ENCODE data around the gene TUBGCP6. TPM values are rescaled to one million over a fixed set of nuclear protein-coding genes. Genes with fewer than 3 reads are reported as not detected.
"Not testable (repeated sequence)": the region's sequence is repeated elsewhere in the genome, so short reads cannot be mapped to it uniquely, and the experiment has no call there.

The TUBGCP6 gene
- total and polyA plus RNA-seq, 9 donors = 21.4 to 35.3 (median 26.2) TPM

DNA sequence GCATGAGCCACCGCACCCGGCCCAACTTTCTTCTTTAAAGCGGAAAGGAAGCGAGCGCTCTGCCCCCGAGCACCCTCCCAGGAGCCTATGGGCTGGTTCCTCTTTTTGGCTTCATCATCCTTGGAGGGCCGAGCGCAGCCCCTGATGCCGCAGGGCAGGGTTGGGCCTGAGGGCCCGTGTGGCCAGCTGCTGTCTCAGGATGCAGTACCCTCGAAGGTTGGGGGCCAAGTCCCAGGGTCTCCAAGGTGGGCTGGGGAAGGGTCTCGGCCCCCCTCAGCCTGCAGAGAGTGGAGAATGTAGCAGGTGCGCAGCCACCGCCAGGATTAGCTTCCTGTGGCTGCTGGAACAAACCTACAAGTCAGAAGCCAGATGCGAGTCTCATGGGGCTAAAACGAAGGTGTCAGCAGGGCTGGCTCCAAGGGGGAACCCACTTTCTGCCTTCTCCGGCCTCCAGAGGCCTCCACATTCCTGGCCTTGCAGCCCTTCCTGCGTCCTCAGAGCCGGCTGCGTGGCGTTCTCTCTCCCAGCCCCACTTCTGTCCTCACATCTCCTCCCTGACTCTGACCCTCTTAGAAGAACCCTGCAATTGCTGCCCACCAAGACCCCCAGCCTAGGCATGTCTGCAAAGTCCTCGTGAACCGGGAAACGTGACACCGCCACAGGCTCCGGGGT lies 71.4 kb downstream of the TUBGCP6 start:
- Histone ChIP-seq H3K27ac (ENCODE audit: low read length) (no peak overlapping the region), H3K36me3 (ENCODE audit: control insufficient read depth, insufficient read depth, low read length) (no peaks in the 10 kb centered on the region), H3K9me3 (replicated peaks; ENCODE audit: control insufficient read depth, low read depth, low read length) (no peaks in the 10 kb centered on the region), H3K27me3 (ENCODE audit: control insufficient read depth, insufficient read depth, low read length) (peaks cover 56% of the 10 kb centered on the region), H3K4me1 (ENCODE audit: control insufficient read depth, insufficient read depth, low read length) (no peaks in the 10 kb centered on the region), H3K4me3 (ENCODE audit: low read length) (no peak overlapping the region)
- DNase-seq = no peak
- 66% methylated on average over 26 of the region's 26 CpGs for WGBS (ENCODE audit: insufficient coverage)

DNA sequence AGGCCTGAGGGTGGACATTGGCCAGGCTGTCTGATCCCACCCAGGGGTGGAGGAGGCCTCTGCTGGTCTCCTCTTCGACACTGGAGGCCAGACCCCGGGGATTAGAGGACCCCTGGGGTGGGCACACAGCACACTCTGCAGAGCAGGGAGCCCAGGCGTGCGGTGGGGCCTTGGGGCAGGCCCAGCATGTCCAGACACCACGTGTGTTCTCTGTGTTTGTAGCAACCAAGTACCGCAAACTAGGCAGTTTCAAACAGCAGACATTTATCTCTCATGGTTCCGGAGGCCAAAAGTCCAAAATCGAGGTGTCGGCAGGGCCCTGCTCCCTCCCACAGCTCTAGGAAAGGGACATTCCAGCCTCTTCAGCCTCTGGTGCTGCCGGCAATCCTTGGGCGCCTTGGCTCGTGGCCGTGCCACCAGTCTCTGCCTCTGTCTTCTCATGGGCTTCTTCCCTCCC lies 72.8 kb downstream of the TUBGCP6 start:
- H3K4me3 ChIP-seq (ENCODE audit: low read length) = no peak overlapping the region
- no peak overlapping the region for H3K27ac ChIP-seq (ENCODE audit: low read length)
- H3K27me3 ChIP-seq (ENCODE audit: control insufficient read depth, insufficient read depth, low read length) = peaks cover 55% of the 10 kb centered on the region
- H3K9me3 ChIP-seq (replicated peaks; ENCODE audit: control insufficient read depth, low read depth, low read length) = no peaks in the 10 kb centered on the region
- H3K4me1 ChIP-seq (ENCODE audit: control insufficient read depth, insufficient read depth, low read length) = no peaks in the 10 kb centered on the region
- H3K36me3 ChIP-seq (ENCODE audit: control insufficient read depth, insufficient read depth, low read length) = no peaks in the 10 kb centered on the region
- DNase-seq = no peak
- 67% methylated on average over 11 of the region's 13 CpGs for WGBS (ENCODE audit: insufficient coverage)

DNA sequence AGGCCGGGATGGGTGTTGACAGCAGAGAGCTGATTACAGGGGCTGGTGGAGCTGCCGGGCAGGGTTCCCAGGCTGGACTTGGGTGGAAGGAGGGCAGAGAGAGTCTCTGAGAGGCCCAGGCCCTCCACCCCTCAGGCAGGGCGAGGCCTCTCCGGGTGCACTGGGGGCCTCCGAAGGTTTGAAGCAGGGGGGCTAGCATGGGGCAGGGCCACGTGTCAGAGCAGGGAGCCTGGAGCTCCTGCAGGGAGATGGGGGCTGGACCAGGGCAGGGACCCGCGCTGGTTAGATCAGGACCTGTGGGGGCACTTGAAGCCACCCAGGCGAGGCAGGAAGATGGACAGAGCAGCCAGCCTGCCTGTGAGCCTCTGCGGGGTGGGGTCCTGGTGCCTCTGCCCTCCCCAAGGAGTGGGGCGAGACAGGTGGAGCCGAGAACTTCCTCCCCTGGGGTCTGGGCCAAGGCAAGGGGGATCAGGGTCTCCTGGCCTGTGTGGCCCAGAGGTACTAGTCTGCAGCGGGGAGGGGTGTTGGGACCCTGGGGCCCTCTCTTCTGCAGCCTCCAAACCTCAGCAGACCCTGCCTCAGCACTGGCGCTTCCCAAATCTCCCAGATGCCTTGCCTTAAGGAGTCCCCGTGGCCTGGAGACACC lies 73.4 kb downstream of the TUBGCP6 start:
- Histone ChIP-seq H3K9me3 (replicated peaks; ENCODE audit: control insufficient read depth, low read depth, low read length) (no peaks in the 10 kb centered on the region), H3K27me3 (ENCODE audit: control insufficient read depth, insufficient read depth, low read length) (peaks cover 52% of the 10 kb centered on the region), H3K27ac (ENCODE audit: low read length) (no peak overlapping the region), H3K4me3 (ENCODE audit: low read length) (no peak overlapping the region), H3K36me3 (ENCODE audit: control insufficient read depth, insufficient read depth, low read length) (no peaks in the 10 kb centered on the region), H3K4me1 (ENCODE audit: control insufficient read depth, insufficient read depth, low read length) (no peaks in the 10 kb centered on the region)
- DNase-seq = no peak
- 61% methylated on average over 13 of the region's 15 CpGs for WGBS (ENCODE audit: insufficient coverage)

DNA sequence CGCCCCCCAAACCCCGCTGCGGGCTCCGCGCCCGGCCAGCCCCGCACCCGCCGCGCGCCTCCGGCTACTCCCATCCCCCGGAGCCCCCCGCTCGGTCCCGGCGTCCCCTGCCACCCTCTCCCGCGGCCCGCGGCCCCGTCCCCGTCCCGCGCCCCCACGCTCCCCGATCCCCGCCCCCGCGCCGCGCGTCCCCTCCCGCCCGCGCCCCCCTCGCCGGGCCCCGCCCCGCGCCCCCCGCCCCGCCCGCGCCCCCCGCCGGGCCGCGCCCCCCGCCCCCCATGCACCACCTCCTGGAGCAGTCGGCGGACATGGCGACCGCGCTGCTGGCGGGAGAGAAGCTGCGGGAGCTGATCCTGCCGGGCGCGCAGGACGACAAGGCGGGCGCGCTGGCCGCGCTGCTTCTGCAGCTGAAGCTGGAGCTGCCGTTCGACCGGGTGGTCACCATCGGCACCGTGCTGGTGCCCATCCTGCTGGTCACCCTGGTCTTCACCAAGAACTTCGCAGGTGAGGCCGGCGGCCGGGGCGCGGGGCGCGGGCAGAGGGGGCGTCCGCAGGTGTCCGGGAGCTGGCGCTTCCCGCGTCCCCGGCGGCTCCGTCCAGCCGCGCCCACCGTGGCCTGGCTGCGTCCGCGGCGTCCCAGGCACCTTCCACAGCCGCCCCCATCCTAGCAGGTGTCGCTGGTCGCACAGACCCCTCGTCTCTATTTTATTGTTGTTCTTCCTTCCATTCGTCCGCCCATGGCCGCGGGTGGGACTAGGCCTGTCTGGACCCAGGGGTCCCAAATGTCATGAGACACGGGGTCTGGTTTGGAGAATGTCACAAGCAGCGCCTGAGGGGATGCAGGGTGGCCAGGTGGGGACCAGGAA lies 74.1 kb downstream of the TUBGCP6 start, which contains the start of gene PANX2:
PANX2 (plus strand) TSS at position 279 of the 866 bp plus-strand sequence; CDS start at position 279, 0 bp downstream.
- H3K4me1 ChIP-seq (ENCODE audit: control insufficient read depth, insufficient read depth, low read length) = no peaks in the 10 kb centered on the region
- H3K9me3 ChIP-seq (replicated peaks; ENCODE audit: control insufficient read depth, low read depth, low read length) = no peaks in the 10 kb centered on the region
- WGBS (ENCODE audit: insufficient coverage) = 7% methylated on average over 63 of the region's 105 CpGs
- DNase-seq = no peak
- no peak within 1 kb of the TSS for H3K27ac ChIP-seq (ENCODE audit: low read length)
- no peaks in the 10 kb centered on the region for H3K36me3 ChIP-seq (ENCODE audit: control insufficient read depth, insufficient read depth, low read length)
- no peak within 1 kb of the TSS for H3K4me3 ChIP-seq (ENCODE audit: low read length)
- H3K27me3 ChIP-seq (ENCODE audit: control insufficient read depth, insufficient read depth, low read length) = peaks cover 51% of the 10 kb centered on the region

DNA sequence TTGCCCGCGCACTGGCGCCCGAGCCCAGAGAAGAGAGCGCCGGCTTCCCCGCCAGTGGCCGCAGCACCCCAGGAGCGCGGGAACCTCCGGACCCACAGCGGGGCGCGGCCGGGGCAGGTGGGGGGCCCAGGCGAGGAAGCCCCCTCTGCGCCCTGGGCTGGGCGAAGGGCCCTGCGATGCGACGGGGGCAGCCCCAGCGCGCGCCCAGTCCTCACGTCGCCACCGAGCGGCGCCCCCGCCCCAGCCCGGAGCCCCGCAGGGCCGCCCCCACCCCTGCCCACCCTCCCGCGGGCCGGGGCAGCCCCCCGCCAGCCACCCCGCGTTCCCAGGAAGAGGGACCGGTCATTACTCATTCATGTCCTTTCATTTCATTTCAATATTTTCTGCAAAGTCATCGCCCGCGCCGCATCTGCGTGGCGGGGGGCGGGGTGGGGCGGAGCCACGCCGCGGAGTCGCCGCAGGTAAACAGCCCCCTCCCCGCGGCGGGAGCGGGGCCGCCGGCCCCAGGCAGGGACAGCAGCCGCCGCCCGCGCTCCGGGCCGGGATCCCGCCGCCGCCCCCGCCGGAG lies 75.0 kb downstream of the TUBGCP6 start:
- no peak for DNase-seq
- Histone ChIP-seq H3K9me3 (replicated peaks; ENCODE audit: control insufficient read depth, low read depth, low read length) (no peaks in the 10 kb centered on the region), H3K4me1 (ENCODE audit: control insufficient read depth, insufficient read depth, low read length) (no peaks in the 10 kb centered on the region), H3K36me3 (ENCODE audit: control insufficient read depth, insufficient read depth, low read length) (no peaks in the 10 kb centered on the region), H3K4me3 (ENCODE audit: low read length) (no peak overlapping the region), H3K27ac (ENCODE audit: low read length) (no peak overlapping the region), H3K27me3 (ENCODE audit: control insufficient read depth, insufficient read depth, low read length) (peaks cover 53% of the 10 kb centered on the region)
- under 1% methylated on average over 50 of the region's 70 CpGs for WGBS (ENCODE audit: insufficient coverage)

DNA sequence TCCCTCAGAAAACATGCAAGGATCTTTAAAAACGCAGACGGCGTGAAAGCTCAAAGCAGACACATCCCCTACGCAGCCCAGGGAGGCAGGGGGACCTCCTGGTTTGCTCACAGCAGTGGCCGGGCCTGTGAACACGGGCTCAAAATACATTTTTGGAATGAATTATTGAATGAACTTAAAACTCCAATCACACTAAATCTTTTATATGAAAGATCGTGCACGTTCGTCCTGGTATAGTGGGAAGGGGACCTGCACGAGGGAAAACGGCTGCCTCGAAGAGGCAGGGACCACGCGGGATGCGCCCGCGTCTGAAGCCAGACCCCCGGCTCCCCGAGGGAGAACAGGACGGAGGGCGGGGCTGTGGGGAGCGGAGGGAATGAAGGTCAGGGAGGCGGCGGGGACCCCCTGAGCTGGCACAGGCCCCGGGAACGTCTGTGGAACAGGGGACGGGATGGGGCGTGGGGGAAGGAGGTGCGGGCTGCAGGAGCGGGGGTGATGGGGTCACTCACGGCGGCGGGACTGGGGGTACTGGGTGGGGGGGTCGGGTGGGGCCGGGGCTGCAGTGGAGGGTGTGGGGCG lies 75.6 kb downstream of the TUBGCP6 start:
- H3K4me3 ChIP-seq (ENCODE audit: low read length) = no peak overlapping the region
- WGBS (ENCODE audit: insufficient coverage) = 5% methylated on average over 10 of the region's 36 CpGs
- no peaks in the 10 kb centered on the region for H3K36me3 ChIP-seq (ENCODE audit: control insufficient read depth, insufficient read depth, low read length)
- H3K4me1 ChIP-seq (ENCODE audit: control insufficient read depth, insufficient read depth, low read length) = no peaks in the 10 kb centered on the region
- no peak overlapping the region for H3K27ac ChIP-seq (ENCODE audit: low read length)
- H3K9me3 ChIP-seq (replicated peaks; ENCODE audit: control insufficient read depth, low read depth, low read length) = no peaks in the 10 kb centered on the region
- H3K27me3 ChIP-seq (ENCODE audit: control insufficient read depth, insufficient read depth, low read length) = peaks cover 53% of the 10 kb centered on the region
- DNase-seq = no peak

DNA sequence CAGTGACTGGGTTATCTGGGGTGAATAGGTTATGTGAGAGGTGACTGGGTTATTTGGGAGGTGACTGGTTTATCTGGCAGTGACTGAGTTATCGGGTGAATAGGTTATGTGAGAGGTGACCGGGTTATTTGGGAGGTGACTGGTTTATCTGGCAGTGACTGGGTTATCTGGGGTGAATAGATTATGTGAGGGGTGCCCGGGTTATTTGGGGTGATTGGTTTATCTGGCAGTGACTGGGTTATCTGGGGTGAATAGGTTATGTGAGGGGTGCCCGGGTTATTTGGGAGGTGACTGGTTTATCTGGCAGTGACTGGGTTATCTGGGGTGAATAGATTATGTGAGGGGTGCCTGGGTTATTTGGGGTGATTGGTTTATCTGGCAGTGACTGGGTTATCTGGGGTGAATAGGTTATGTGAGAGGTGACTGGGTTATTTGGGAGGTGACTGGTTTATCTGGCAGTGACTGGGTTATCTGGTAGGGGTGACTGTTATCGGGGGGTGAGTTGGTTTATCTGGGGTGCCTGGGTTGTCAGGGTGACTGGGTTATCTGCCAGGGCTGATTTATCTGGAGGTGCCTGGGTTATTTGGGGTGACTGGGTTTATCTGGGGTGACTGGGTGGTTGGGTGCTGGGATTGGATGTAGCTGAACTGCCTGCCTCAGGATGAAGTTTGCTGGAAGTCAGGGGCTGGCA lies 76.2 kb downstream of the TUBGCP6 start:
- not testable (repeated sequence) for DNase-seq; H3K36me3 ChIP-seq (ENCODE audit: control insufficient read depth, insufficient read depth, low read length); H3K27ac ChIP-seq (ENCODE audit: low read length); H3K9me3 ChIP-seq (replicated peaks; ENCODE audit: control insufficient read depth, low read depth, low read length); H3K4me1 ChIP-seq (ENCODE audit: control insufficient read depth, insufficient read depth, low read length); H3K4me3 ChIP-seq (ENCODE audit: low read length)
- WGBS (ENCODE audit: insufficient coverage) = 63% methylated on average over 4 of the region's 5 CpGs
- peaks cover 48% of the 10 kb centered on the region for H3K27me3 ChIP-seq (ENCODE audit: control insufficient read depth, insufficient read depth, low read length)

DNA sequence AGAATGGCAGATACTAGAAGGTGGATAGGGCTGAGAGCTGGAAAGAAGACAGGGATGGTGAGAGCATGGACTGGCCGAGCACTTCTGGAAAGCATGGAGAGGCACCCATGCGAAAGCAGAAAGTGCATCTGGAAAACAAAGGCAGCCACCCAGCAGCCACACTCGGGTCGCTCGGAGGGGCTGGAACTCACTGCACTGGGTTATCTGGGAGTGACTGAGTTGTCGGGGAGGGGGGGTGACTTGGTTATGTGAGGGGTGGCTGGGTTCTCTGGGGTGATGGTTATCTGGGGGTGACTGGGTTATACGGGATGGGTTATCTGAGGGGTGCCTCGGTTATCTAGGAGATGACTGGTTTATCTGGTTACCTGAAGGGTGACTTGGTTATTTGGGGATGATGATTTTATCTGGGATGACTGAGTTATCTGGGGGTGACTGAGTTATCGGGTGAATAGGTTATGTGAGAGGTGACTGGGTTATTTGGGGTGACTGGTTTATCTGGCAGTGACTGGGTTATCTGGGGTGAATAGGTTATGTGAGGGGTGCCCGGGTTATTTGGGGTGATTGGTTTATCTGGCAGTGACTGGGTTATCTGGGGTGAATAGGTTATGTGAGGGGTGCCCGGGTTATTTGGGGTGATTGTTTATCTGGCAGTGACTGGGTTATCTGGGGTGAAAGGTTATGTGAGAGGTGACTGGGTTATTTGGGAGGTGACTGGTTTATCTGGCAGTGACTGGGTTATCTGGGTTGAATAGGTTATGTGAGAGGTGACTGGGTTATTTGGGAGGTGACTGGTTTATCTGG lies 76.9 kb downstream of the TUBGCP6 start:
- Histone ChIP-seq H3K4me3 (ENCODE audit: low read length) (no peak overlapping the region), H3K27me3 (ENCODE audit: control insufficient read depth, insufficient read depth, low read length) (peaks cover 47% of the 10 kb centered on the region), H3K27ac (ENCODE audit: low read length) (no peak overlapping the region), H3K4me1 (ENCODE audit: control insufficient read depth, insufficient read depth, low read length) (no peaks in the 10 kb centered on the region), H3K9me3 (replicated peaks; ENCODE audit: control insufficient read depth, low read depth, low read length) (no peaks in the 10 kb centered on the region), H3K36me3 (ENCODE audit: control insufficient read depth, insufficient read depth, low read length) (no peaks in the 10 kb centered on the region)
- DNase-seq = no peak
- WGBS (ENCODE audit: insufficient coverage) = 63% methylated on average over 8 of the region's 11 CpGs

Data from muscle of leg (tissue), 11 donors.